Caco-2 (cell line): ENCODE results near the gene MARF1. TPM values are rescaled to one million over a fixed set of nuclear protein-coding genes. Genes with fewer than 3 reads are reported as not detected.

ENCODE experiments used
- BruUV-seq: library from RNA; stranded (reverse); fragments of 400-500 nt; replicated peaks from 2 replicates; lab custom pipeline; 2021; lab: Mats Ljungman, UMichigan
- CTCF ChIA-PET: fragments of 300-600 bp; sonication (Branson Sonifier 250); formaldehyde crosslinking; loops from one replicate; lab custom pipeline; 2022; ENCODE audit warnings: antibody characterized with exemption; lab: Charles Lee
- POLR2A ChIA-PET: fragments of 300-600 bp; sonication (Branson Sonifier 250); formaldehyde crosslinking; loops from one replicate; lab custom pipeline; 2022; ENCODE audit warnings: antibody characterized with exemption; lab: Charles Lee
- DNase-seq, 2 experiments: peaks; one replicate each; pipeline versions ENCODE4 v3.0.0 to v3.0.0-alpha.2; 2020 to 2022
- H3K27me3 ChIP-seq: replicated peaks from 2 replicates; pipeline ENCODE4 v1.6.0; 2011; ENCODE audit warnings: low read length; ENCODE audit not compliant: control insufficient read depth, insufficient read depth
- H3K36me3 ChIP-seq: 2 replicates; pipeline ENCODE4 v1.5.1; 2011; ENCODE audit warnings: low read length; ENCODE audit not compliant: control insufficient read depth, insufficient read depth
- H3K4me1 ChIP-seq: fragments of 250-450 bp; sonication (Bioruptor Pico); 2 replicates; pipeline ENCODE4 v1.5.1; 2020; ENCODE audit warnings: mild to moderate bottlenecking
- H3K4me3 ChIP-seq: 2 replicates; pipeline ENCODE4 v1.5.1; 2011; ENCODE audit warnings: low read depth, mild to moderate bottlenecking, control low read depth, low read length
- H3K9me3 ChIP-seq: fragments of 250-450 bp; sonication (Bioruptor Pico); 2 replicates; pipeline ENCODE4 v1.5.1; 2020; ENCODE audit warnings: mild to moderate bottlenecking, moderate library complexity
- H3K27ac Mint-ChIP-seq: one replicate; pipeline ENCODE4 v1.8.0; 2022; ENCODE audit warnings: mixed read lengths; ENCODE audit not compliant: unreplicated experiment
- H3K27me3 Mint-ChIP-seq: one replicate; pipeline ENCODE4 v1.8.0; 2022; ENCODE audit warnings: mixed read lengths; ENCODE audit not compliant: insufficient read depth, unreplicated experiment
- H3K36me3 Mint-ChIP-seq: one replicate; pipeline ENCODE4 v1.8.0; 2022; ENCODE audit warnings: mild to moderate bottlenecking, mixed read lengths; ENCODE audit not compliant: insufficient read depth, unreplicated experiment
- H3K4me1 Mint-ChIP-seq: one replicate; pipeline ENCODE4 v1.8.0; 2022; ENCODE audit warnings: low read depth, mixed read lengths; ENCODE audit not compliant: unreplicated experiment
- H3K4me3 Mint-ChIP-seq: one replicate; pipeline ENCODE4 v1.8.0; 2022; ENCODE audit warnings: mild to moderate bottlenecking, moderate library complexity, mixed read lengths; ENCODE audit not compliant: unreplicated experiment
- H3K9me3 Mint-ChIP-seq: one replicate; pipeline ENCODE4 v1.8.0; 2022; ENCODE audit warnings: mixed read lengths; ENCODE audit not compliant: unreplicated experiment
- CTCF ChIP-seq, 2 experiments: fragments of 200-600 bp in 1 of 2; IDR thresholded peaks; 1 replicate in 1 of 2; 2 replicates in 1 of 2; pipeline versions ENCODE4 v1.5.1 to v1.8.0; 2011 to 2022; ENCODE audit warnings: antibody characterized with exemption in 1 of 2, control low read depth in 1 of 2, inconsistent platforms in 1 of 2, low read depth in 1 of 2, low read length in 1 of 2, mild to moderate bottlenecking in 1 of 2, moderate library complexity in 1 of 2; ENCODE audit not compliant: insufficient read depth in 1 of 2, severe bottlenecking in 1 of 2, unreplicated experiment in 1 of 2
- intact Hi-C: fragments of 100-400 bp; cut with micrococcal nuclease; formaldehyde crosslinking; loops from one replicate; pipeline ENCODE4 v1.10.0; 2022; ENCODE audit not compliant: unreplicated experiment
- total RNA-seq: library from RNA; stranded (reverse); gene quantifications from 2 replicates; pipeline ENCODE4 v1.2.3, GENCODE V29; 2022

The MARF1 gene
- total RNA-seq, 1 experiment from 2014 or later, result 22.3 TPM

DNA sequence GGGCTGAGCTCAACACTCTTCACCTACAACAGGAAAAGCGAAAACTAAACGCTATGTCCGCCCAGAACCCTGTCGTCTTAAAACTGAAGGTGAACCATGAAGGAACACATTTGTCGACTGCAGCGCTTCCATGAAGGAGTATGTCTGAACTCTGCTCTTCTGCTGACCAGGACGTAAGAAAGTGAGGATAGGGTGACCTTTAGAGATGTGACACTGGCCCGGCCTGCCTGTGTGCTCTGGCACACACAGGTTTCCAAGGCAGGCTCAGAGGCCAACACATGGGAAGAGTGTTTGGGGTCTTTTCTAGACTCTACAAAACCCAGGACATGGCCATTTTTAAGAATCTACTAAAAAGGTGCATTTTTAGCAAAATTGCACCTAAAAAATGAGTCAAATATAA is 21.1 kb downstream of the MARF1 start:
- H3K9me3 ChIP-seq, result no peaks in the 10 kb centered on the region
- H3K36me3 ChIP-seq, result no peaks in the 10 kb centered on the region; the same call in none of the 2 replicates
- H3K27me3 ChIP-seq, result no peaks in the 10 kb centered on the region
- Mint-ChIP-seq H3K36me3 (peaks cover 13% of the 10 kb centered on the region), H3K27ac (no peak overlapping the region), H3K4me3 (no peak overlapping the region), H3K4me1 (peaks cover 9% of the 10 kb centered on the region), H3K9me3 (no peaks in the 10 kb centered on the region), H3K27me3 (no peaks in the 10 kb centered on the region)
- ChIA-PET POLR2A (no interaction called here), CTCF (no interaction called here)
- intact Hi-C loops, result no loop called here
- no peak overlapping the region for H3K4me3 ChIP-seq
- no peak for DNase-seq
- no peak for TF ChIP-seq CTCF (IDR thresholded peaks at IDR 0.05; ENCODE audit: insufficient read depth in 1 of 2, low read depth in 1 of 2, low read length in 1 of 2, severe bottlenecking in 1 of 2, unreplicated experiment in 1 of 2)
- no TSS peak for BruUV-seq
- H3K4me1 ChIP-seq, result no peaks in the 10 kb centered on the region

DNA sequence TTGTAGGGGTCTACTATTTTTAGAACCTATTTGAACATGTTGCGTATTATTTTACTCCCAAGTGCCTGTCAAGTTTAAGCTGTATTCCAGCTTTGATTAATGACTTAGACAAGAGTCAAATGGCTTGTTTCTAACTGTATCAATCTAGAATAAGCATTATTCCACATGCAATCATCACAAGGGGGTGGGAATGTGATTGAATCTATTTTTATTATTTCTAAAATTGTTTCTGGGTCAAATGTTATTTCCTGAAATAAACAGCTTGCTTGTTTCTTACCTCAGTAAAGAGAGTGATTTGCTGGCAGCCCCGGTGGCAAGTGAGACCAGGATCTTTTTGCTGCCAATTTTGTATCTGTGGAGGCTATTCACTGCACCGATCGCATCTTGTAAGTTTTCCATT is 21.5 kb downstream of the MARF1 start:
- no peaks in the 10 kb centered on the region for H3K9me3 ChIP-seq
- H3K4me3 Mint-ChIP-seq, result no peak overlapping the region
- no TSS peak for BruUV-seq
- H3K4me1 ChIP-seq, result no peaks in the 10 kb centered on the region
- H3K4me3 ChIP-seq, result no peak overlapping the region
- CTCF ChIA-PET, result no interaction called here
- peaks cover 13% of the 10 kb centered on the region for H3K36me3 Mint-ChIP-seq
- no peaks in the 10 kb centered on the region for H3K27me3 Mint-ChIP-seq
- intact Hi-C loops, result no loop called here
- no peak for TF ChIP-seq CTCF (IDR thresholded peaks at IDR 0.05; ENCODE audit: insufficient read depth in 1 of 2, low read depth in 1 of 2, low read length in 1 of 2, severe bottlenecking in 1 of 2, unreplicated experiment in 1 of 2)
- POLR2A ChIA-PET, result no interaction called here
- H3K27me3 ChIP-seq, result no peaks in the 10 kb centered on the region
- H3K9me3 Mint-ChIP-seq, result no peaks in the 10 kb centered on the region
- H3K27ac Mint-ChIP-seq, result no peak overlapping the region
- H3K4me1 Mint-ChIP-seq, result peaks cover 9% of the 10 kb centered on the region
- no peaks in the 10 kb centered on the region; the same call in none of the 2 replicates for H3K36me3 ChIP-seq
- no peak for DNase-seq

DNA sequence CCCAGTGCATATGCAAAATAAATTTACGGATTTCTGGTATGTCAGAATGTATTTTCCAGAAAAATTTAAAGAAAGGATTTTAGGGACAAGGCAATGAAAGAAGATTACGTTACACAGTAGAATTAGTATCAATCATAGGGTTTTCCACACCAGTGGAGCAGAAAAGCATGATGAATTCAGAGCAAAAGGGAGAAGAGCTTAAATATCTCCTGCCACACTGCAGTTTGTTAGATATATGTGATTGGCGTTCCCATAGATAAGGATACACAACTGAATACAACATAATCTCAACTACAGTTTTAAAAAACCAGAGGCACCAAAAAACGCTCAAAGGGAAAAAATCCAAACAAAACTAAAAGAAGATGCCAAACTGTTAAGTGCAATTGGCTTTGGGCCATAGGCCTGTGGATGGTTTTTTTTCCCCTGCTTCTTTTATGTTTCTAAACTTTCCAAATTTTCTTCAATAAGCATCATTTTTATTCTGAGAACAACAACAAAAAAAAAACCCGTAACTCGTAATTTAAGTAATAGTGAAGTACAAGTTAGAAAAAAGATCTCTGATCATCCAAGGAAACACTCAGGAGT is 22.3 kb downstream of the MARF1 start:
- POLR2A ChIA-PET, result no interaction called here
- Mint-ChIP-seq H3K27ac (no peak overlapping the region), H3K27me3 (no peaks in the 10 kb centered on the region), H3K9me3 (no peaks in the 10 kb centered on the region), H3K4me1 (peaks cover 14% of the 10 kb centered on the region), H3K4me3 (no peak overlapping the region), H3K36me3 (peaks cover 15% of the 10 kb centered on the region)
- no peaks in the 10 kb centered on the region; the same call in none of the 2 replicates for H3K36me3 ChIP-seq
- H3K4me3 ChIP-seq, result no peak overlapping the region
- TF ChIP-seq CTCF (IDR thresholded peaks at IDR 0.05; ENCODE audit: insufficient read depth in 1 of 2, low read depth in 1 of 2, low read length in 1 of 2, severe bottlenecking in 1 of 2, unreplicated experiment in 1 of 2), result no peak
- CTCF ChIA-PET, result no interaction called here
- peaks cover 5% of the 10 kb centered on the region for H3K4me1 ChIP-seq
- BruUV-seq, result no TSS peak
- no peak for DNase-seq
- no peaks in the 10 kb centered on the region for H3K27me3 ChIP-seq
- H3K9me3 ChIP-seq, result no peaks in the 10 kb centered on the region
- intact Hi-C loops, result no loop called here
